H1 (cell line): Measurements from ENCODE around the gene PCDH9. TPM values are rescaled to one million over a fixed set of nuclear protein-coding genes. Genes with fewer than 3 reads are reported as not detected.

Experiments used
- CTCF ChIA-PET: fragments of 300-600 bp; sonication (Branson Sonifier 250); formaldehyde crosslinking; loops from one replicate; lab custom pipeline; 2021; ENCODE audit not compliant: partially characterized antibody; lab: Charles Lee
- POLR2A ChIA-PET: fragments of 300-600 bp; sonication (Branson Sonifier 250); formaldehyde crosslinking; loops from one replicate; lab custom pipeline; 2021; ENCODE audit warnings: inconsistent platforms; ENCODE audit not compliant: partially characterized antibody; lab: Charles Lee
- DNase-seq, 2 experiments: peaks; one replicate each; pipeline versions ENCODE4 v3.0.0 to v3.0.0-alpha.2; 2010 to 2022; ENCODE audit warnings: low spot score in 2 of 2, low read depth in 1 of 2, mixed read lengths in 1 of 2
- FAIRE-seq: peaks from 2 replicates; lab custom pipeline; 2011; peaks lifted over from hg19 to GRCh38; lab: Jason Lieb, UNC
- H2AFZ ChIP-seq: 2 replicates; pipeline ENCODE4 v1.8.1; 2012; ENCODE audit warnings: low read length, inconsistent platforms
- H2AK5ac ChIP-seq: 2 replicates; pipeline ENCODE4 v1.6.1; 2013; ENCODE audit warnings: low read depth, low read length
- H2BK120ac ChIP-seq: replicated peaks from 2 replicates; pipeline ENCODE3; 2013; ENCODE audit warnings: low read depth, low read length, inconsistent platforms
- H2BK12ac ChIP-seq: 2 replicates; pipeline ENCODE4 v1.6.1; 2013; ENCODE audit warnings: low read depth, low read length
- H2BK15ac ChIP-seq: 2 replicates; pipeline ENCODE4 v1.6.1; 2013; ENCODE audit warnings: low read length
- H2BK20ac ChIP-seq: 2 replicates; pipeline ENCODE4 v1.6.1; 2013; ENCODE audit warnings: low read length
- H2BK5ac ChIP-seq: 2 replicates; pipeline ENCODE4 v1.6.1; 2013; ENCODE audit warnings: low read depth, low read length
- H3K14ac ChIP-seq: 2 replicates; pipeline ENCODE4 v1.6.1; 2013; ENCODE audit warnings: inconsistent platforms; ENCODE audit not compliant: insufficient read length
- H3K18ac ChIP-seq: 2 replicates; pipeline ENCODE4 v1.6.1; 2013; ENCODE audit warnings: low read length; ENCODE audit errors: extremely low read depth
- H3K23ac ChIP-seq: 2 replicates; pipeline ENCODE4 v1.6.1; 2013; ENCODE audit warnings: inconsistent platforms; ENCODE audit not compliant: insufficient read length
- H3K23me2 ChIP-seq: 2 replicates; pipeline ENCODE4 v1.6.1; 2013; ENCODE audit warnings: low read depth, low read length
- H3K27ac ChIP-seq: 2 replicates; pipeline ENCODE4 v1.6.1; 2011; ENCODE audit warnings: low read depth, low read length, inconsistent platforms
- H3K27me3 ChIP-seq, 4 experiments: replicated peaks in 1 of 4; 1 replicate in 1 of 4; 2 replicates in 3 of 4; pipeline versions ENCODE4 v1.6.1 to v1.8.1; 2011 to 2013; ENCODE audit warnings: low read length in 3 of 4, mild to moderate bottlenecking in 3 of 4, inconsistent platforms in 2 of 4, mixed read lengths in 2 of 4, moderate library complexity in 1 of 4; ENCODE audit not compliant: control insufficient read depth in 3 of 4, insufficient read depth in 3 of 4; ENCODE audit errors: extremely low read depth in 1 of 4
- H3K36me3 ChIP-seq, 4 experiments: 2 replicates each; pipeline versions ENCODE4 v1.6.1 to v1.8.1; 2011 to 2013; ENCODE audit warnings: mild to moderate bottlenecking in 4 of 4, low read length in 3 of 4, moderate library complexity in 2 of 4, control low read depth in 1 of 4, inconsistent platforms in 1 of 4; ENCODE audit not compliant: insufficient read depth in 4 of 4, control insufficient read depth in 2 of 4
- H3K4ac ChIP-seq: replicated peaks from 2 replicates; pipeline ENCODE3; 2013; ENCODE audit warnings: low read length, low read depth, mixed read lengths, inconsistent platforms; ENCODE audit not compliant: insufficient read length
- H3K4me1 ChIP-seq, 4 experiments: replicated peaks in 1 of 4; 1 replicate in 1 of 4; 2 replicates in 3 of 4; pipeline versions ENCODE4 v1.6.1 to v1.8.1; 2011 to 2013; ENCODE audit warnings: low read length in 3 of 4, inconsistent platforms in 2 of 4, mixed read lengths in 1 of 4; ENCODE audit not compliant: insufficient read depth in 4 of 4, control insufficient read depth in 3 of 4
- H3K4me2 ChIP-seq, 2 experiments: 2 replicates each; pipeline versions ENCODE4 v1.6.1 to v1.8.1; 2011 to 2013; ENCODE audit warnings: low read depth in 2 of 2, low read length in 2 of 2, control low read depth in 1 of 2, inconsistent platforms in 1 of 2, mild to moderate bottlenecking in 1 of 2; ENCODE audit not compliant: insufficient read depth in 1 of 2
- H3K4me3 ChIP-seq, 4 experiments: fragments of 200-600, 300-600 bp in 1 of 4; sonication (generic), shearing (Covaris generic), sonication (Bioruptor Twin) in 1 of 4; 2 replicates each; pipeline versions ENCODE4 v1.5.1 to v1.8.1; 2011 to 2016; ENCODE audit warnings: low read length in 4 of 4, low read depth in 3 of 4, control low read depth in 2 of 4, inconsistent platforms in 2 of 4, mild to moderate bottlenecking in 2 of 4, mixed read lengths in 1 of 4, moderate library complexity in 1 of 4; ENCODE audit not compliant: insufficient read depth in 2 of 4; ENCODE audit errors: extremely low read depth in 1 of 4
- H3K56ac ChIP-seq: replicated peaks from 2 replicates; pipeline ENCODE3; 2013; ENCODE audit warnings: low read depth, mild to moderate bottlenecking, mixed read lengths, low read length, inconsistent platforms; ENCODE audit not compliant: insufficient read length
- H3K79me1 ChIP-seq: 2 replicates; pipeline ENCODE4 v1.6.1; 2013; ENCODE audit warnings: low read depth, low read length, control low read depth
- H3K79me2 ChIP-seq, 2 experiments: 2 replicates each; pipeline versions ENCODE4 v1.6.1 to v1.8.1; 2012 to 2013; ENCODE audit warnings: low read length in 2 of 2, mild to moderate bottlenecking in 2 of 2, inconsistent platforms in 1 of 2; ENCODE audit not compliant: insufficient read depth in 2 of 2, control insufficient read depth in 1 of 2
- H3K9ac ChIP-seq, 4 experiments: replicated peaks in 1 of 4; 1 replicate in 1 of 4; 2 replicates in 3 of 4; pipeline versions ENCODE4 v1.6.1 to v1.8.1; 2011 to 2013; ENCODE audit warnings: low read depth in 3 of 4, low read length in 3 of 4, control low read depth in 2 of 4, mild to moderate bottlenecking in 2 of 4, moderate library complexity in 2 of 4, inconsistent platforms in 1 of 4; ENCODE audit errors: extremely low read depth in 1 of 4
- H3K9me3 ChIP-seq, 2 experiments: 2 replicates each; pipeline versions ENCODE4 v1.6.1 to v1.8.1; 2012 to 2013; ENCODE audit warnings: mild to moderate bottlenecking in 2 of 2, moderate library complexity in 2 of 2, control low read depth in 1 of 2, inconsistent platforms in 1 of 2, low read depth in 1 of 2, low read length in 1 of 2, mixed read lengths in 1 of 2; ENCODE audit not compliant: insufficient read depth in 2 of 2
- H4K20me1 ChIP-seq, 2 experiments: replicated peaks in 1 of 2; 2 replicates each; pipeline versions ENCODE3 to v1.8.1; 2011 to 2013; ENCODE audit warnings: inconsistent platforms in 2 of 2, low read length in 2 of 2, mild to moderate bottlenecking in 1 of 2; ENCODE audit not compliant: insufficient read depth in 2 of 2, control insufficient read depth in 1 of 2
- H4K5ac ChIP-seq: 2 replicates; pipeline ENCODE4 v1.6.1; 2013; ENCODE audit warnings: low read length, low read depth, mixed read lengths, inconsistent platforms; ENCODE audit not compliant: insufficient read length
- H4K8ac ChIP-seq: 2 replicates; pipeline ENCODE4 v1.8.0; 2013; ENCODE audit warnings: mild to moderate bottlenecking, moderate library complexity, low read length, inconsistent platforms; ENCODE audit not compliant: insufficient read depth; ENCODE audit errors: extremely low read depth
- H4K91ac ChIP-seq: replicated peaks from 2 replicates; pipeline ENCODE3; 2013; ENCODE audit warnings: low read length, mixed read lengths, inconsistent platforms; ENCODE audit not compliant: insufficient read length
- ASH2L ChIP-seq: fragments of 200-600, 300-600 bp; sonication (generic); IDR thresholded peaks from one replicate; pipeline ENCODE4 v1.7.1; 2017; ENCODE audit warnings: low read length
- CBX8 ChIP-seq: fragments of 300-800, 300-1000 bp; sonication (generic); IDR thresholded peaks from 2 replicates; pipeline ENCODE4 v1.7.1; 2016; ENCODE audit warnings: low read depth, low read length, borderline replicate concordance
- CHD1 ChIP-seq: IDR thresholded peaks from 2 replicates; pipeline ENCODE4 v1.6.1; 2012; ENCODE audit warnings: low read depth, low read length, improper control_type of control experiment
- CREB1 ChIP-seq: IDR thresholded peaks from 2 replicates; pipeline ENCODE4 v1.6.1; 2012; ENCODE audit warnings: inconsistent platforms
- FOSL1 ChIP-seq: IDR thresholded peaks from 2 replicates; pipeline ENCODE4 v1.6.1; 2011; ENCODE audit warnings: mild to moderate bottlenecking, low read depth, low read length, moderate library complexity; ENCODE audit not compliant: insufficient read depth
- KDM1A ChIP-seq: fragments of 200-600, 300-600 bp; sonication (generic); IDR thresholded peaks from 2 replicates; pipeline ENCODE4 v1.7.1; 2016; ENCODE audit warnings: mild to moderate bottlenecking, low read length, borderline replicate concordance
- MAFK ChIP-seq: IDR thresholded peaks from 2 replicates; pipeline ENCODE4 v1.6.1; 2012; ENCODE audit warnings: low read depth, mild to moderate bottlenecking, improper control_type of control experiment, low read length
- POU5F1 ChIP-seq: IDR thresholded peaks from 2 replicates; pipeline ENCODE4 v1.6.1; 2011; ENCODE audit warnings: low read depth, mild to moderate bottlenecking, low read length, moderate library complexity
- SP2 ChIP-seq: IDR thresholded peaks from 2 replicates; pipeline ENCODE4 v1.6.1; 2012; ENCODE audit warnings: mild to moderate bottlenecking, low read length, inconsistent platforms
- SRF ChIP-seq: IDR thresholded peaks from 2 replicates; pipeline ENCODE4 v1.6.1; 2011; ENCODE audit warnings: mild to moderate bottlenecking, low read depth, low read length, moderate library complexity
- SUZ12 ChIP-seq: fragments of 200-600 bp; sonication (generic); IDR thresholded peaks from 2 replicates; pipeline ENCODE4 v1.6.1; 2012; ENCODE audit warnings: mild to moderate bottlenecking, inconsistent platforms, low read length, moderate library complexity, mixed read lengths
- TCF12 ChIP-seq: IDR thresholded peaks from 2 replicates; pipeline ENCODE4 v1.6.1; 2011; ENCODE audit warnings: low read depth, mild to moderate bottlenecking, low read length
- WGBS, 2 experiments: shearing (Covaris generic) in 1 of 2; methylation state at CpG; one replicate each; pipeline versions ENCODE4 v1.1.6 to v1.1.7; 2013 to 2015; ENCODE audit warnings: low lambda C conversion rate in 2 of 2, mixed read lengths in 2 of 2, inconsistent platforms in 1 of 2, low coverage in 1 of 2, missing lambda C conversion rate in 1 of 2; ENCODE audit not compliant: insufficient replicate concordance in 2 of 2, insufficient coverage in 1 of 2, insufficient read length in 1 of 2; ENCODE audit errors: extremely low coverage in 1 of 2, missing lambda C conversion rate in 1 of 2; 5-methylcytosine and 5-hydroxymethylcytosine counted together
- polyA plus RNA-seq, 7 experiments: library from polyadenylated mRNA; depleted of rRNA in 3 of 7; stranded (reverse) in 5 of 7; unstranded in 2 of 7; fragments of >200 nt in 5 of 7; fragments of 200-250 nt in 2 of 7; gene quantifications; 1 replicate in 5 of 7; 2 replicates in 1 of 7; 4 replicates in 1 of 7; pipeline versions ENCODE4 v1.2.1 to v1.2.3, GENCODE V29; 2011 to 2013; ENCODE audit warnings: missing spikeins in 2 of 7, mixed read lengths in 2 of 7
- total RNA-seq: library from RNA; stranded (reverse); fragmentation: NEBNext Ultra II Directional; extraction: Animal tissue kit (Norgen Biotek cat#: 25700); gene quantifications from 2 replicates; pipeline ENCODE4 v1.2.1, GENCODE V29; 2021
- TF ChIP-seq, protein P1 (sequence below), 3 experiments: IDR thresholded peaks; 1 replicate in 2 of 3; 2 replicates in 1 of 3; pipeline versions ENCODE4 v1.5.1 to v1.6.1; 2011; ENCODE audit warnings: low read length in 3 of 3, mild to moderate bottlenecking in 3 of 3, inconsistent platforms in 2 of 3, low read depth in 1 of 3, moderate library complexity in 1 of 3; ENCODE audit not compliant: insufficient read depth in 1 of 3; ENCODE audit errors: control extremely low read depth in 1 of 3

PCDH9 gene
- total and polyA plus RNA-seq, 2 of the 8 experiments (the other 6 are each of a cell fraction or from before 2014, with no cell fraction given), result 0.12 to 0.60 TPM

DNA sequence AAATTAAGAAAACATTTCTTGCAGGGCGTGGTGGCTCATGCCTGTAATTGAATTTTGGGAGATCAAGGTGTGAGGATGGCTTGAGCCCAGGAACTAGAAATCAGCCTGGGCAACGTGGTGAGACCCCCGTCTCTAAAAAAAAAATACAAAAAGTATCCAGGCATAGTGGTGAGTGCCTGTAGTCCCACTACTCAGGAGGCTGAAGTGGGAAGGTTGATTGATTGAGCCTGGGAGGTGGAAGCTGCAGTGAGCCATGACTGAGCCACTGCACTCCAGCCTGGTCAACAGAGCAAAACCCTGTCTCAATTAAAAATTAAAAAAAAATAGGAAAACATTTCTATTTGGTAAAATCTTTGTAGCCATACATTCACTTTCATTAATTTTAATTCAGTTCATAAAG is 526.5 kb downstream of the PCDH9 start:
- no peak overlapping the region for H4K8ac ChIP-seq
- no peak overlapping the region for H3K4ac ChIP-seq
- no peak overlapping the region for H3K56ac ChIP-seq
- no peak overlapping the region for H2AK5ac ChIP-seq
- H4K91ac ChIP-seq, result no peak overlapping the region
- no peaks in the 10 kb centered on the region for H3K79me2 ChIP-seq
- no peak overlapping the region for H2BK120ac ChIP-seq
- H2BK20ac ChIP-seq, result no peak overlapping the region
- no peaks in the 10 kb centered on the region for H4K20me1 ChIP-seq
- no peak overlapping the region for H2BK15ac ChIP-seq
- no peak overlapping the region for H2AFZ ChIP-seq
- H3K4me2 ChIP-seq, result no peak overlapping the region
- POLR2A ChIA-PET, result no interaction called here
- no peaks in the 10 kb centered on the region for H3K23me2 ChIP-seq
- H3K36me3 ChIP-seq, result no peaks in the 10 kb centered on the region
- DNase-seq (no peak), FAIRE-seq (no peak)
- H3K18ac ChIP-seq, result no peak overlapping the region
- no peaks in the 10 kb centered on the region for H3K27me3 ChIP-seq
- H3K9me3 ChIP-seq, result no peaks in the 10 kb centered on the region
- 91% methylated on average over 3 of the region's 3 CpGs; no CpG with 5 or more reads in 1 of the 2 experiments for WGBS, 2 experiments
- no peak overlapping the region for H3K14ac ChIP-seq
- H2BK5ac ChIP-seq, result no peak overlapping the region
- H3K27ac ChIP-seq, result no peak overlapping the region
- H3K9ac ChIP-seq, result no peak overlapping the region
- H2BK12ac ChIP-seq, result no peak overlapping the region
- H3K4me3 ChIP-seq, result no peak overlapping the region
- no peak overlapping the region for H3K23ac ChIP-seq
- no peaks in the 10 kb centered on the region for H3K79me1 ChIP-seq
- H3K4me1 ChIP-seq, result no peaks in the 10 kb centered on the region
- CTCF ChIA-PET, result interaction anchor here (1.7 kb wide), 1 partner anchor 9 kb away, joined by 8 read pairs; no protein-coding TSS in a partner anchor
- H4K5ac ChIP-seq, result no peak overlapping the region
- no peak for TF ChIP-seq CHD1
- TF ChIP-seq SRF, result no peak
- TF ChIP-seq CREB1, result no peak
- no peak for TF ChIP-seq KDM1A
- TF ChIP-seq MAFK, result no peak
- TF ChIP-seq POU5F1, result no peak
- TF ChIP-seq SP2, result no peak
- no peak for TF ChIP-seq FOSL1
- no peak for TF ChIP-seq TCF12
- no peak for TF ChIP-seq SUZ12
- no peak for TF ChIP-seq ASH2L
- TF ChIP-seq, protein P1, sequence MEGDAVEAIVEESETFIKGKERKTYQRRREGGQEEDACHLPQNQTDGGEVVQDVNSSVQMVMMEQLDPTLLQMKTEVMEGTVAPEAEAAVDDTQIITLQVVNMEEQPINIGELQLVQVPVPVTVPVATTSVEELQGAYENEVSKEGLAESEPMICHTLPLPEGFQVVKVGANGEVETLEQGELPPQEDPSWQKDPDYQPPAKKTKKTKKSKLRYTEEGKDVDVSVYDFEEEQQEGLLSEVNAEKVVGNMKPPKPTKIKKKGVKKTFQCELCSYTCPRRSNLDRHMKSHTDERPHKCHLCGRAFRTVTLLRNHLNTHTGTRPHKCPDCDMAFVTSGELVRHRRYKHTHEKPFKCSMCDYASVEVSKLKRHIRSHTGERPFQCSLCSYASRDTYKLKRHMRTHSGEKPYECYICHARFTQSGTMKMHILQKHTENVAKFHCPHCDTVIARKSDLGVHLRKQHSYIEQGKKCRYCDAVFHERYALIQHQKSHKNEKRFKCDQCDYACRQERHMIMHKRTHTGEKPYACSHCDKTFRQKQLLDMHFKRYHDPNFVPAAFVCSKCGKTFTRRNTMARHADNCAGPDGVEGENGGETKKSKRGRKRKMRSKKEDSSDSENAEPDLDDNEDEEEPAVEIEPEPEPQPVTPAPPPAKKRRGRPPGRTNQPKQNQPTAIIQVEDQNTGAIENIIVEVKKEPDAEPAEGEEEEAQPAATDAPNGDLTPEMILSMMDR (IDR thresholded peaks at IDR 0.05; ENCODE audit: control extremely low read depth in 1 of 3, insufficient read depth in 1 of 3, low read depth in 1 of 3, low read length in 3 of 3), result no peak
- TF ChIP-seq CBX8, result no peak
